NCI-H187 treated with DMSO at 0.1 percent for 48 hours (cell line): ENCODE results near the gene ZNF697.
"Not testable (repeated sequence)": the region's sequence is repeated elsewhere in the genome, so short reads cannot be mapped to it uniquely, and the experiment has no call there.

Source experiments
- DNase-seq: peaks from one replicate; lab custom pipeline; 2025; lab: John Stamatoyannopoulos, UW

The ZNF697 gene

DNA sequence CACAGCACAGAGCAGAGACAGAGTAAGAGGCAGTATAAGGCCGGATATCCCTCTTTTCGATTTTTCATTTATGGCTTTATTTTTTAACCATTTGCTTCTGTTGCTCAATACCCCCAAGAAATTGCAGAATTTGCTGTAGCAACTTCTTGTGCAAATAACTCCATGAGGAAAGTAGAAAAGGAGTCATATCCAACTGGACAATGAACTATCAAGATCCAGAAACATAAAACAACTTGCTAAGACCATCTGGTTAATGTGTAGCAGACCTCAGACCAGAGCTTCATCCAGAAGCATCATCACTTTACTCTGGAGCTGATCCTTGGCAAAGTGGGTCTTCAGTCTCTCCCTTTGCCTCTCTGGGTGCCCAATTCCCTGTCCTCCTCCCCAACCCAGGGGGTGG lies 45.9 kb downstream of the ZNF697 start:
- no peak for DNase-seq

DNA sequence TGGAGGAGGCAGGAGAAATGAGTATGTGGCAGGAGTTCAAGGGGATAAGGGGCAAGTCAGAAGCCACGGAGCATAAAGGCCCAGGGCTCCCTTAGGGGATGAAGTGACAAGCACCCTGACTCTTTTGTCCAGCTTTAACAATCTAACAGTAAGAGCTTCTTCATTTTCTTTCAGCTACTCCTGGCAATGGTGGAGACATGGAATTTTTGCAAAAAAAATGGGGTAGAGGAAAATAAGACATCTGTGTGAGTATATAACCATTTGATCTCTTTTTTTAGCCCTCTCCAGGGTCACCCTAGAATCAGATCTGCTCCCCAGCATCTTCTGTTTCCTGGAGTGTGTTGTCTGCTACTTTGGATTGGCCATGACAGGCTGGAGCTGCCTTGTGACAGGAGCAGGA lies 47.1 kb downstream of the ZNF697 start:
- DNase-seq: no peak

DNA sequence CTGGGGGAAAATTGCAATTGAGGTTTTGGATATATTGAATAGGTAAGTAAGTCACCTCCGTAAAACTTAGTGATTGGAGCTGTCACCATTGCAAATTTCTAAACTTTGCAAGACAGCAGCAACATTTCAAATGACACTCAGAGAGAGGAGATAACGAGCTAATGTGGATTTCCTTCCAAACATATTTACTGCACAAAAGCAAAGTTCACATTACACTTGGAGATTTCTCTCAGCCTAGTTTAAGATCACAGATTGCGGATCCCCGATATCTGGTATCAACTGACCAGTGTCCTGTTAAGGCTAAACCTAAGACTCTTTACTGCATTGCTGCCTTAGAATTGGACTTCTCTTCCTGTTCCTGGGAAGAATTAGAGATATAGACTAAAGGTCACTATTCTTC lies 47.5 kb downstream of the ZNF697 start:
- DNase-seq: no peak

- DNase-seq: no peak
These were observed 52.5 kb downstream of the ZNF697 start for GRCh38 chr1:119595606-119596005.

- DNase-seq: no peak
These were observed 52.9 kb downstream of the ZNF697 start for GRCh38 chr1:119595168-119595567.

DNA sequence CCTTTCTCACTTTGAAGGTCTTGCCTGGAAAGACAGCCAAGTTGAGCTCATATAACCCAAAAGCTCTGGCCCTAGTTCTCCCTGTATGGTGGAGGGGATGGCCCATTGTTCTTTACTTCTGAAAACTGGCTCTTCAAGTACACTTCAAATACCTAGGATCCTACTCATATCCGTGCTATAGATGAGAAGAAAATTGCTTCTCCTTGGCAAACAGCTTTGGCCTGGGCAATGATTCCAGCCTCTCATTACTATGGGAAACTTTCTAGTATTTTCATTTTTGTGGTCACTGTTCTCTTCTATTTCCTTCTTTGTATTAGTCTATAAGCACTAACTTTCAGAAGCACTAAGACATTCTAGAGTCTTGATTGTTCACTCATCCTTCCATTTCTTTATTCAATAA lies 53.7 kb downstream of the ZNF697 start:
- no peak for DNase-seq

GRCh38 chr1:119593805-119594204 lies 54.3 kb downstream of the ZNF697 start:
- no peak for DNase-seq

DNA sequence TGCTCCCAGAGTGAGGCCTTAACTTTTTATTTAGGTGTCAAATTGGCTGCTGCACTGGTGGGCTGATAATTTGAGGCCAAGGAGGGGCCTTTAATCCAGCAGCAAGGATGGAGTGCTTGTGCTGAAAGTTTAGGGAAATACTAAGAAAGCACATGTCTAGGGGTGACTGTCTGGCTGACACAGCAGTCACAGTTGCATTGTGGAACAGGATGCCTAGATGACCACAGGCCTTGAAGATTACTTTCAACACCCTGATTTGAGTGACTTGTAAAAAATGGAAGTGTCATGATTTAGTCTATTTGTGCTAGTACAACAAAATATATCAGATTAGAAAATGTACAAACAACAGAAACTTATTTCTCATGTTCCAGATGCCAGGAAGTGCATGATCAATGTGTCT lies 57.7 kb downstream of the ZNF697 start:
- DNase-seq: no peak

GRCh38 chr1:119588621-119589020 lies 59.4 kb downstream of the ZNF697 start:
- DNase-seq: no peak

DNA sequence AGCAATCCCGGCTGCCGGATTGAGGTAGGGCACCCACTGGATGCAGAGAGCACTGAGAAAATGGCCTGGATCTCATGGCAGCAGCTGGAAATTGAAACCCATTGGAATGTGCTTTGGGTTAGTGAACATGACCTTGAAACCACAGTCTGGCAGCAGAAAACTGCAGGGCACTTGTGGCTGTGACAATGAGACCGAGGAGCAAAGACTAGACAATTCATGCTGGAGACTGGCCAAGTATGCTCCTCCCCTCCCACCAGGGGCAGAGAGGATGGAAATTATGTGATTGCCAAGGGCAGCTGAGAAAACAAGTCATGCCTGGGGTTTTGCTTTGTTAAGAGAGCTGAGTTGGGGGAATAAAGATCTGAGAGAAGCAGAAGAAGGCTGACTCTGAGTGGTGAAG lies 60.7 kb downstream of the ZNF697 start:
- DNase-seq: peak; percentile 69

GRCh38 chr1:119585801-119586200 lies 62.3 kb downstream of the ZNF697 start:
- not testable (repeated sequence) for DNase-seq

DNA sequence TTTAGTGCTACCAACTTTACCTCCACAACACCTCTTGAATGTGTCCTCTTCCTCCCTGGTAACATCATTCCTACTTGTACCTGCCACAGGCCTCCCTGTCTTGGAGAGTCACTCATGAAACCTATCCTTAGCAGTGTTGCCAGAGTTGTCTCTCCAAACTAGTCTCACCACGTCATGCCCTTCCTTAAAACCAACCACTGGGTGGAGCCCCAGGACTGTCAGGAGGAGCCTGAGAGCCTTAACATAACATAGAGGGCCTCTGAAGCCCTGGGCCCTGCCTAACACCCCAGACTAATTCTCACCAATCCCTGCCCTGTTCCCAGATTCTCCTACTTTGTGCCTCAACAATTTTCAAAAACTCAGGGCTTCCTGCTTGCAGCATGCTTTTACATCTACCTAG lies 65.3 kb downstream of the ZNF697 start:
- no peak for DNase-seq

GRCh38 chr1:119581076-119581475 lies 67.0 kb downstream of the ZNF697 start:
- DNase-seq: not testable (repeated sequence)

DNA sequence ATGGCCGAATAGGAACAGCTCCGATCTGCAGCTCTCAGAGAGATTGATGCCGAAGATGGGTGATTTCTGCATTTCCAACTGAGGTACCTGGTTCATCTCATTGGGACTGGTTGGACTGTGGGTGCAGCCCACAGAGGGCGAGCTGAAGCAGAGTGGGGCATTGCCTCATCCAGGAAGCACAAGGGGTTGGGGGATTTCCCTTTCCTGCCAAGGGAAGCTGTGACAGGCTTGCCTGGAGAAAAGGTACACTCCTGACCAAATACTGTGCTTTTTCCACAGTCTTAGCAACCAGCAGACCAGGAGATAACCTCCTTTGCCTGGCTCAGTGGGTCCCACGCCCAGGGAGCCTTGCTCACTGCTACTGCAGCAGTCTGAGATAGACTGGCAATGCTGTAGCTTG lies 74.2 kb downstream of the ZNF697 start:
- DNase-seq: no peak

GRCh38 chr1:119569930-119570622 lies 78.0 kb downstream of the ZNF697 start:
- DNase-seq: not testable (repeated sequence)
